ENCODE measurements around the gene TCAP.

The TCAP gene
- total RNA-seq: 0 to 0.33 (median 0.12) reads per million in 18 experiments

- no peak for DNase-seq
Observed at GRCh38 chr17:39664581-39665561, at the start of gene TCAP. Gene TCAP, plus strand, starts transcription at chr17:39665349. Its CDS starts 11 bp downstream, at chr17:39665360.

GRCh38 chr17:39615434-39615833, 49.7 kb upstream of the TCAP start:
- DNase-seq: no peak

GRCh38 chr17:39617100-39617445, 48.1 kb upstream of the TCAP start:
- DNase-seq: no peak

GRCh38 chr17:39617446-39618245, 47.5 kb upstream of the TCAP start:
- DNase-seq: peak; percentile 37 to 39

- no peak for DNase-seq
Observed at GRCh38 chr17:39618246-39618913, 46.8 kb upstream of the TCAP start.

GRCh38 chr17:39618956-39619785, 46.0 kb upstream of the TCAP start:
- DNase-seq: no peak

- no peak for DNase-seq
Observed at GRCh38 chr17:39619786-39620101, 45.4 kb upstream of the TCAP start.

- DNase-seq: peak; percentile 85 to 90
Observed at GRCh38 chr17:39621523-39622379, 43.4 kb upstream of the TCAP start.

- DNase-seq: no peak
Observed at GRCh38 chr17:39622380-39623006, 42.7 kb upstream of the TCAP start.

- peak; percentile 79 to 88 for DNase-seq
Observed at GRCh38 chr17:39623356-39623950, 41.7 kb upstream of the TCAP start.

- no peak for DNase-seq
Observed at GRCh38 chr17:39624313-39624712, 40.8 kb upstream of the TCAP start.

- DNase-seq: no peak
Observed at GRCh38 chr17:39625198-39625785, 39.9 kb upstream of the TCAP start.

- no peak for DNase-seq
Observed at GRCh38 chr17:39626171-39627046, 38.7 kb upstream of the TCAP start, which contains the start of gene PPP1R1B. Gene PPP1R1B, plus strand, starts transcription at chr17:39626952. Its CDS starts 441 bp downstream, at chr17:39627393.

GRCh38 chr17:39627047-39627711, 38.0 kb upstream of the TCAP start:
- DNase-seq: no peak

GRCh38 chr17:39627712-39628516, 37.2 kb upstream of the TCAP start:
- no peak for DNase-seq

GRCh38 chr17:39628655-39629493, 36.3 kb upstream of the TCAP start:
- DNase-seq: no peak
